Measurements from ENCODE around the gene CSTF3.
A peak's percentile ranks its signal among the peaks of the same experiment; 100 is the strongest.

CSTF3 gene

GRCh38 chr11:33040033-33040861 lies 121.0 kb downstream of the CSTF3 start:
- Histone ChIP-seq H3K27me3 (ENCODE audit: control insufficient read depth, low read length) (peaks cover 4% of the 10 kb centered on the region; the same call in 1 of the 2 replicates), H3K4me1 (ENCODE audit: control insufficient read depth, low read length) (peaks cover 17% of the 10 kb centered on the region), H4K20me1 (ENCODE audit: control insufficient read depth, insufficient read depth, low read depth, low read length) (no peaks in the 10 kb centered on the region), H3F3A (ENCODE audit: control insufficient read depth, insufficient read depth) (0 out of 2 replicates have a peak, but pooled peaks cover 5% of the 10 kb centered on the region), H3K9me2 (replicated peaks; ENCODE audit: control insufficient read depth, low read length) (no peaks in the 10 kb centered on the region), H3K9me3 (ENCODE audit: control insufficient read depth, insufficient read depth, low read length) (no peaks in the 10 kb centered on the region), H3K36me3 (ENCODE audit: control insufficient read depth, low read length) (peaks cover 9% of the 10 kb centered on the region; the same call in 1 of the 2 replicates), H3K4me2 (ENCODE audit: low read length) (peak overlapping the region; percentile 90), H3K4me3 (ENCODE audit: low read length) (peak overlapping the region; percentile 84), H3K27ac (ENCODE audit: low read depth, low read length) (peak overlapping the region; percentile 12; the same call in 1 of the 2 replicates), H3K79me2 (ENCODE audit: control insufficient read depth, low read length) (peaks cover 6% of the 10 kb centered on the region; the same call in 1 of the 2 replicates)
- no peak for TF ChIP-seq CTCF (IDR thresholded peaks at IDR 0.05; ENCODE audit: low read depth, low read length, poor library complexity, severe bottlenecking)
- TF ChIP-seq EZH2phosphoT487 (IDR thresholded peaks at IDR 0.05; ENCODE audit: borderline replicate concordance, low read length), result no peak

GRCh38 chr11:33039274-33040032 lies 121.8 kb downstream of the CSTF3 start, which contains the start of gene TCP11L1:
TCP11L1 (plus strand) TSS chr11:33039572; CDS start chr11:33043774, 4,202 bp downstream.
- Histone ChIP-seq H3F3A (ENCODE audit: control insufficient read depth, insufficient read depth) (0 out of 2 replicates have a peak, but pooled peaks cover 5% of the 10 kb centered on the region), H3K36me3 (ENCODE audit: control insufficient read depth, low read length) (peaks cover 6% of the 10 kb centered on the region; the same call in 1 of the 2 replicates), H3K4me2 (ENCODE audit: low read length) (peak within 1 kb of the TSS; percentile 90), H3K27ac (ENCODE audit: low read depth, low read length) (peak within 1 kb of the TSS; percentile 47), H3K27me3 (ENCODE audit: control insufficient read depth, low read length) (peaks cover 4% of the 10 kb centered on the region; the same call in 1 of the 2 replicates), H3K4me1 (ENCODE audit: control insufficient read depth, low read length) (peaks cover 17% of the 10 kb centered on the region), H4K20me1 (ENCODE audit: control insufficient read depth, insufficient read depth, low read depth, low read length) (no peaks in the 10 kb centered on the region), H3K9me3 (ENCODE audit: control insufficient read depth, insufficient read depth, low read length) (no peaks in the 10 kb centered on the region), H3K79me2 (ENCODE audit: control insufficient read depth, low read length) (peaks cover 6% of the 10 kb centered on the region; the same call in 1 of the 2 replicates), H3K4me3 (ENCODE audit: low read length) (peak within 1 kb of the TSS; percentile 84), H3K9me2 (replicated peaks; ENCODE audit: control insufficient read depth, low read length) (no peaks in the 10 kb centered on the region)
- no peak for TF ChIP-seq CTCF (IDR thresholded peaks at IDR 0.05; ENCODE audit: low read depth, low read length, poor library complexity, severe bottlenecking)
- no peak for TF ChIP-seq EZH2phosphoT487 (IDR thresholded peaks at IDR 0.05; ENCODE audit: borderline replicate concordance, low read length)

GRCh38 chr11:33035011-33035410 lies 126.3 kb downstream of the CSTF3 start:
- no peak overlapping the region for H3K4me3 ChIP-seq (ENCODE audit: low read length)
- peaks cover 17% of the 10 kb centered on the region for H3K27me3 ChIP-seq (ENCODE audit: control insufficient read depth, low read length)
- TF ChIP-seq CTCF (IDR thresholded peaks at IDR 0.05; ENCODE audit: low read depth, low read length, poor library complexity, severe bottlenecking) (no peak), EZH2phosphoT487 (IDR thresholded peaks at IDR 0.05; ENCODE audit: borderline replicate concordance, low read length) (no peak)
- no peaks in the 10 kb centered on the region for H4K20me1 ChIP-seq (ENCODE audit: control insufficient read depth, insufficient read depth, low read depth, low read length)
- no peaks in the 10 kb centered on the region for H3K36me3 ChIP-seq (ENCODE audit: control insufficient read depth, low read length)
- no peak overlapping the region for H3K27ac ChIP-seq (ENCODE audit: low read depth, low read length)
- H3K9me2 ChIP-seq (replicated peaks; ENCODE audit: control insufficient read depth, low read length), result no peaks in the 10 kb centered on the region
- no peaks in the 10 kb centered on the region for H3K9me3 ChIP-seq (ENCODE audit: control insufficient read depth, insufficient read depth, low read length)
- H3K4me2 ChIP-seq (ENCODE audit: low read length), result no peak overlapping the region
- H3K4me1 ChIP-seq (ENCODE audit: control insufficient read depth, low read length), result peaks cover 4% of the 10 kb centered on the region
- H3F3A ChIP-seq (ENCODE audit: control insufficient read depth, insufficient read depth), result no peaks in the 10 kb centered on the region
- H3K79me2 ChIP-seq (ENCODE audit: control insufficient read depth, low read length), result peaks cover 2% of the 10 kb centered on the region; the same call in 1 of the 2 replicates

Measured in DOHH2 (cell line).